Fibroblast of pulmonary artery (primary cell): Measurements from ENCODE around the gene ATAD2B.

Experiments used
- DNase-seq: peaks from one replicate; pipeline ENCODE4 v3.0.0-alpha.2; 2010; ENCODE audit warnings: low read depth
- H3K4me3 ChIP-seq: replicated peaks from 2 replicates; pipeline ENCODE4 v1.5.1; 2011; ENCODE audit warnings: low read depth, mild to moderate bottlenecking, control low read depth, low read length, moderate library complexity
- TF ChIP-seq, protein P1 (sequence below): IDR thresholded peaks from 2 replicates; pipeline ENCODE4 v1.5.1; 2011; ENCODE audit warnings: mild to moderate bottlenecking, control low read depth, low read length, inconsistent platforms; ENCODE audit errors: missing control alignments

Gene ATAD2B

DNA sequence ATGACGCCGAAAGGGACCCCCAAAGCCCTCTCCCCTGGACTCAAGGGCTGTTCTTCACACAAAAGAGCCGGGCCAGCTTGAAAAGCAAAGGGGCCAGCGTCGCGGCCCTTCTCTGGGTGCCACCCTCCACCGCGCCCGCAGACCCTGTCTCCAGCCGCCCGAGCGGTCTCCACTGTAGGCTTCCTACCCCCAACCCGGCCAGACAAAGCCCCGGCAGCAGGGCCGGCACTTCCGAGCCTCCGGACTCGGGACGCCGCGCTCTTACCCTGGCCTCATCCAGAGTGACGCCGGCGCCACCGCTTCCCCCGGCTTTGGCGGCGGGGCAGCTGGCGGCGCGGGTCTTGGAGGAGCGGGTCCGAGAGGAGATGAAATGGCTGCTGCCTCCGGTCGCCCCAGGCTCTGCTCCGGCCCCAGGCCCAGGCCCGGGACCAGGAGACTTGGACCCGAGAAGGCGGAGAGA is 603 bp downstream of the ATAD2B start:
- no peak for DNase-seq
- TF ChIP-seq, protein P1, sequence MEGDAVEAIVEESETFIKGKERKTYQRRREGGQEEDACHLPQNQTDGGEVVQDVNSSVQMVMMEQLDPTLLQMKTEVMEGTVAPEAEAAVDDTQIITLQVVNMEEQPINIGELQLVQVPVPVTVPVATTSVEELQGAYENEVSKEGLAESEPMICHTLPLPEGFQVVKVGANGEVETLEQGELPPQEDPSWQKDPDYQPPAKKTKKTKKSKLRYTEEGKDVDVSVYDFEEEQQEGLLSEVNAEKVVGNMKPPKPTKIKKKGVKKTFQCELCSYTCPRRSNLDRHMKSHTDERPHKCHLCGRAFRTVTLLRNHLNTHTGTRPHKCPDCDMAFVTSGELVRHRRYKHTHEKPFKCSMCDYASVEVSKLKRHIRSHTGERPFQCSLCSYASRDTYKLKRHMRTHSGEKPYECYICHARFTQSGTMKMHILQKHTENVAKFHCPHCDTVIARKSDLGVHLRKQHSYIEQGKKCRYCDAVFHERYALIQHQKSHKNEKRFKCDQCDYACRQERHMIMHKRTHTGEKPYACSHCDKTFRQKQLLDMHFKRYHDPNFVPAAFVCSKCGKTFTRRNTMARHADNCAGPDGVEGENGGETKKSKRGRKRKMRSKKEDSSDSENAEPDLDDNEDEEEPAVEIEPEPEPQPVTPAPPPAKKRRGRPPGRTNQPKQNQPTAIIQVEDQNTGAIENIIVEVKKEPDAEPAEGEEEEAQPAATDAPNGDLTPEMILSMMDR = no peak
- H3K4me3 ChIP-seq = peak overlapping the region; percentile 95

DNA sequence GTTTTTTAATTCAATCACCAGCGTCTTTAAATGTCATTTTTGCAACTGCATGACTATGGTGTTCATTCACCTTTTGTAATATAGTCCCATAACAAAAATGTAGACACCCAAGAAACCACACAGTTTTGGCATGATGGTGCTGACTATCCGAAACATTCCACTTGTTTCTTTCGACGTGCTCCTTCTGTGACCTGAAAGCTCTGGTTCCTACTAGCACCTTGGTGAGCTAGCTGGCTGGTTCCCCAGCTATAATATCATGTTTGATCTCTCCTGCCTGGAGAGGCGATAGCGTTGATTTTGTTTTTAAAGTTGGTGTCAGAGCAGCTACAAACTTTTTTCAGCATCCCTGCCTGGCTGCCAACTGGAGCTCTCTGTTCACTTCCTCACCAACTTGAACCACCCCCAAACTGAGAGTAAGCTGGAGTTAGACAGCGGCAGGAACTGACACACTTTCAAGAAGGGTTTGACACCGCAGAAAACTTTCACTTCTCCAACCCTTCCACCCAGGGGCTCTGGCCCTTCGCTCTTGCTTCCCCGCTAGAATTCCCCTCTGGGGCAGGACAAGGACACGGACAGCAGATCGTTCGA is 1.1 kb downstream of the ATAD2B start:
- peak overlapping the region; percentile 95 for H3K4me3 ChIP-seq
- TF ChIP-seq, protein P1 = no peak
- DNase-seq = peak; percentile 64

DNA sequence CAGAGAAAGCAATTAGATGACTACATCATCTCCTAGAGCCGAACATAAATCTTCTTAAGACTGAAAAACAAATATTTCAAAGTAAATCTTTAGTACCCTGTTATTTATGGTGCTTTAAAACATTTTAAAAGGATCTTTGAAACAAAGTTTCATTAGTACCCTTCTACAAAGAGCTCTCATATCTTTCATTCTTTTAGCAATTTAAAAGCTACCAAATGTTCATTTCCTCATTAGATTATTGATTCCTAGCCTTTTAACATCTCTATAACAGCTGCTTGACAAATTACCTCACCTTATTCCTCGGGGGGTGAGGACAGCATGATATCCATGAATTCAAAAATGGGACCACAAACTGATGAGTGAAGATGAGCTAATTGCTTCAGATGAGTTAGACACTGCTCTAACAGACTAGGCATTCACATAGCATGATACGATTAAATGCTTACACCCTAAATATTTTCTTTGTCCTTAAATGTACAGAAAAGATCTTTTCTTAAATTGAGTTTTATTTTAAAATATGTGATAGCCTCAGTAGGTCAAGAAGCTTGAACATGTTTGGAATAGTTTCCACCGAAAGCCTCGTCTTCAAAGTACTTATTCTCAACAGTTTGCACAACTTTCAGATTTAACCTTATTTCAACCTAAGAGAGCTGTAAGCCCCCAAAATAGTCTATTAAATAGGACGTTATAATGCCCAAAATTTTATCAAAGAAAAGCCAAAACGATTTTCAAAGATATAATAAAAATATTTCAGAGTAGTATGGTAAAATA is 2.1 kb downstream of the ATAD2B start:
- peak overlapping the region; percentile 95 for H3K4me3 ChIP-seq
- DNase-seq = no peak
- TF ChIP-seq, protein P1 = no peak

- TF ChIP-seq, protein P1 = no peak
- no peak for DNase-seq
- H3K4me3 ChIP-seq = no peak overlapping the region
Measured at GRCh38 chr2:23918837-23919489, 8.0 kb downstream of the ATAD2B start.

DNA sequence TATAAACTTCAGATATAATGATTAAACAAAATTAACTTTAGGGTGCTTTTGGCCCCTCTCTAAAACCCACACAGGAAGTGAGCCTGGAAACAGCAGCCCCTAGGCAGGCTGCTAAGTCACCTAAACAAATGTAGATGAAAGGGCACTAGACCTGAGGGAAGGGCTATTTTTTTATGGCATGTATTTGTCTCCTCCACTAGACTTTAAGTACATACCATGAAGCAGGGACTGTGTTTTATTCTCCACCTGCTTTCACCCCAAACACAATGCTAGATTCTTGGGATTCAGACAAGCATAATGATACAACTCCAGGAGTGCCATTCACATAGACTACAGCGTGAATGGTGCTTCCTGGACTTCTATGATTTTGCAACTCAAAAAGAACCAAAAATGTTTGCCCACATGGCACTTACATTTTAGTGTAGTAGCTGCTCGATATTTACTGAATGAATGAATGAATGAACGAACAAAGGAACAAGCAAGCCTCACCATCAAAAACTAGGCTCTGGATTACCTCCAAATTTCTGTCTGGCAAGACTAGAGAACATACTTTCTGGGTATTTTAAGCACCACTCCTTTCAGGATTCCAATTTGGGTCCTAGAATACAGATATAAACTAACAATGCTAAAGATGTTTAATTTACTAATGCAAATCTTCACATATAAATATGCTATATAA is 10.1 kb downstream of the ATAD2B start:
- TF ChIP-seq, protein P1 = no peak
- DNase-seq = no peak
- no peak overlapping the region for H3K4me3 ChIP-seq

DNA sequence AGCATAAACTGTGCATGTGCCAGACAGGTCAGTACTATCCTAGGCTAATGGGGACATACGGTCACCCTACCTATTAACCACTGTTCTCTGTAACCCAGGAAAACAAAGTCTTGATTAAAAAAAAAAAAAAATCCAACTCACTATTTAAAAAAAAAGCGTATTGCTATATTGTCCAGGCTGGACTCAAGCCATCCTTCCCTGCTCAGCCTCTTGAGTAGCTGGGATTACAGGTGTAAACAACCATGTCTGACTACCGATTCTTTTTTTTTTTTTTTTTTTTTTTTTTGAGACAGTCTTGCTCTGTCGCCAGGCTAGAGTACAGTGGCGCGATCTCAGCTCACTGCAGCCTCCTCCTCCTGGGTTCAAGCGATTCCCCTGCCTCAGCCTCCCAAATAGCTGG is 11.6 kb downstream of the ATAD2B start:
- TF ChIP-seq, protein P1 = no peak
- H3K4me3 ChIP-seq = no peak overlapping the region
- no peak for DNase-seq
